Uterus (tissue), 4 donors: ENCODE data around the gene OIP5. TPM values are rescaled to one million over a fixed set of nuclear protein-coding genes. Genes with fewer than 3 reads are reported as not detected.
"Not testable (repeated sequence)": the region's sequence is repeated elsewhere in the genome, so short reads cannot be mapped to it uniquely, and the experiment has no call there.

ENCODE experiments used
- DNase-seq, 2 donors: peaks; one replicate each; pipeline ENCODE4 v3.0.0-alpha.2; 2019 to 2020
- H3K27ac ChIP-seq, 2 donors: fragments of 200-600 bp; sonication (generic); 1 replicate in 1 of 2; 2 replicates in 1 of 2; pipeline ENCODE4 v1.5.1; 2016 to 2018
- H3K27me3 ChIP-seq, 2 donors: fragments of 200-600 bp; sonication (generic); one replicate each; pipeline ENCODE4 v1.5.1; 2018 to 2019; ENCODE audit warnings: control low read depth in 1 of 2
- H3K36me3 ChIP-seq, 2 donors: fragments of 200-600 bp; sonication (generic); one replicate each; pipeline ENCODE4 v1.5.1; 2019; ENCODE audit warnings: control low read depth in 1 of 2
- H3K4me1 ChIP-seq, 2 donors: fragments of 200-600 bp; sonication (generic); one replicate each; pipeline ENCODE4 v1.5.1; 2018 to 2019; ENCODE audit warnings: control low read depth in 1 of 2
- H3K4me3 ChIP-seq, 2 donors: fragments of 200-600 bp; sonication (generic); 1 replicate in 1 of 2; 2 replicates in 1 of 2; pipeline ENCODE4 v1.5.1; 2018 to 2019; ENCODE audit warnings: mild to moderate bottlenecking in 1 of 2
- H3K9me3 ChIP-seq, 2 donors: fragments of 200-600 bp; sonication (generic); one replicate each; pipeline ENCODE4 v1.5.1; 2019; ENCODE audit warnings: control low read depth in 1 of 2
- POLR2A ChIP-seq, 2 donors: fragments of 450-650 bp; IDR thresholded peaks; one replicate each; pipeline ENCODE4 v1.6.1; 2016; ENCODE audit warnings: antibody characterized with exemption in 2 of 2, mild to moderate bottlenecking in 1 of 2, moderate library complexity in 1 of 2
- intact Hi-C: fragments of 100-400 bp; cut with DNase I; formaldehyde crosslinking; loops from one replicate; pipeline ENCODE4 v1.15.1; 2023; ENCODE audit warnings: low total_unique reads
- total RNA-seq, 4 donors: library from RNA; depleted of rRNA in 3 of 4; stranded (reverse); fragments of >200 nt in 3 of 4; gene quantifications; one replicate each; pipeline versions ENCODE4 v1.1.0 to v1.2.4, GENCODE V29; 2014 to 2023
- TF ChIP-seq, protein P1 (sequence below), 4 experiments: fragments of 200-600 bp in 2 of 4; fragments of 450-650 bp in 2 of 4; sonication (generic) in 2 of 4; IDR thresholded peaks; one replicate each; pipeline ENCODE4 v1.5.1; 2016 to 2019; ENCODE audit warnings: antibody characterized with exemption in 4 of 4, mild to moderate bottlenecking in 2 of 4, moderate library complexity in 1 of 4
- donor health status: DM: yes; HTN: yes; CAD: no.

OIP5 gene
- total RNA-seq, 4 donors from 2014 or later, result 11.0 TPM; not detected in 3

DNA sequence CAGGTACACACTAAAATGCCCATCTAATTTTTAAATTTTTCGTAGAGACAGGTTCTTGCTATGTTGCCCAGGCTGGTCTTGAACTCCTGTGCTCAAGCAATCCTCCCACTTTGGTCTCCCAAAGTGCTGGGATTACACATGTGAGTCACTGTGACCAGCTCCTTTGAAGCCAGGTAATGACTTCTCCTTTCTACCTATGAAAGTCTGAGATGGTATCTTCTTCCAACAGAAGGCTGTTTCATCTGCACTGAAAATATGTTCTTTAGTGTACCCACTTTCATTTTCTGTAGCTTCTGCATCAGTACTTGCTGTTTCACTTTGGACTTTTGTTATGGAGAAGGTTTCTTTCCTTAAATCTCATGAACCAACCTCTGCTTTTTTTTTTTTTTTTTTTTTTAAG, 8.8 kb downstream of the OIP5 start:
- H3K9me3 ChIP-seq, result no peaks in the 10 kb centered on the region
- no peak overlapping the region for H3K27ac ChIP-seq
- no peak for TF ChIP-seq POLR2A (IDR thresholded peaks at IDR 0.05)
- TF ChIP-seq, protein P1, sequence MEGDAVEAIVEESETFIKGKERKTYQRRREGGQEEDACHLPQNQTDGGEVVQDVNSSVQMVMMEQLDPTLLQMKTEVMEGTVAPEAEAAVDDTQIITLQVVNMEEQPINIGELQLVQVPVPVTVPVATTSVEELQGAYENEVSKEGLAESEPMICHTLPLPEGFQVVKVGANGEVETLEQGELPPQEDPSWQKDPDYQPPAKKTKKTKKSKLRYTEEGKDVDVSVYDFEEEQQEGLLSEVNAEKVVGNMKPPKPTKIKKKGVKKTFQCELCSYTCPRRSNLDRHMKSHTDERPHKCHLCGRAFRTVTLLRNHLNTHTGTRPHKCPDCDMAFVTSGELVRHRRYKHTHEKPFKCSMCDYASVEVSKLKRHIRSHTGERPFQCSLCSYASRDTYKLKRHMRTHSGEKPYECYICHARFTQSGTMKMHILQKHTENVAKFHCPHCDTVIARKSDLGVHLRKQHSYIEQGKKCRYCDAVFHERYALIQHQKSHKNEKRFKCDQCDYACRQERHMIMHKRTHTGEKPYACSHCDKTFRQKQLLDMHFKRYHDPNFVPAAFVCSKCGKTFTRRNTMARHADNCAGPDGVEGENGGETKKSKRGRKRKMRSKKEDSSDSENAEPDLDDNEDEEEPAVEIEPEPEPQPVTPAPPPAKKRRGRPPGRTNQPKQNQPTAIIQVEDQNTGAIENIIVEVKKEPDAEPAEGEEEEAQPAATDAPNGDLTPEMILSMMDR (IDR thresholded peaks at IDR 0.05), result no peak
- H3K27me3 ChIP-seq, result no peaks in the 10 kb centered on the region
- DNase-seq, result no peak
- intact Hi-C loops, result no loop called here
- H3K4me3 ChIP-seq, result no peak overlapping the region
- no peaks in the 10 kb centered on the region for H3K36me3 ChIP-seq
- H3K4me1 ChIP-seq, result no peaks in the 10 kb centered on the region

DNA sequence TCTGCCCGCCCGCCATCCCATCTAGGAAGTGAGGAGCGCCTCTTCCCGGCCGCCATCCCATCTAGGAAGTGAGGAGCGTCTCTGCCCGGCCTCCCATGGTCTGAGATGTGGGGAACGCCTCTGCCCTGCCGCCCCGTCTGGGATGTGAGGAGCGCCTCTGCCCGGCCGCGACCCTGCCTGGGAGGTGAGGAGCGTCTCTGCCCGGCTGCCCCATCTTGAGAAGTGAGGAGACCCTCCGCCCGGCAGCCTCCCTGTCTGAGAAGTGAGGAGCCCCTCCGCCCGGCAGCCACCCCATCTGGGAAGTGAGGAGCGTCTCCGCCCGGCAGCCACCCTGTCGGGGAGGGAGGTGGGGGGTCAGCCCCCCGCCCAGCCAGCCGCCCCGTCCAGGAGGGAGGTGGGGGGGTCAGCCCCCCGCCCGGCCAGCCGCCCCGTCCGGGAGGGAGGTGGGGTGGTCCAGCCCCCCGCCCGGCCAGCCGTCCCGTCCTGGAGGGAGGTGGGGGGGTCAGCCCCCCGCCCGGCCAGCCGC, 11.5 kb downstream of the OIP5 start:
- H3K36me3 ChIP-seq, H3K27ac ChIP-seq, H3K4me1 ChIP-seq, DNase-seq, intact Hi-C loops, H3K27me3 ChIP-seq, H3K4me3 ChIP-seq, H3K9me3 ChIP-seq: not testable (repeated sequence)

DNA sequence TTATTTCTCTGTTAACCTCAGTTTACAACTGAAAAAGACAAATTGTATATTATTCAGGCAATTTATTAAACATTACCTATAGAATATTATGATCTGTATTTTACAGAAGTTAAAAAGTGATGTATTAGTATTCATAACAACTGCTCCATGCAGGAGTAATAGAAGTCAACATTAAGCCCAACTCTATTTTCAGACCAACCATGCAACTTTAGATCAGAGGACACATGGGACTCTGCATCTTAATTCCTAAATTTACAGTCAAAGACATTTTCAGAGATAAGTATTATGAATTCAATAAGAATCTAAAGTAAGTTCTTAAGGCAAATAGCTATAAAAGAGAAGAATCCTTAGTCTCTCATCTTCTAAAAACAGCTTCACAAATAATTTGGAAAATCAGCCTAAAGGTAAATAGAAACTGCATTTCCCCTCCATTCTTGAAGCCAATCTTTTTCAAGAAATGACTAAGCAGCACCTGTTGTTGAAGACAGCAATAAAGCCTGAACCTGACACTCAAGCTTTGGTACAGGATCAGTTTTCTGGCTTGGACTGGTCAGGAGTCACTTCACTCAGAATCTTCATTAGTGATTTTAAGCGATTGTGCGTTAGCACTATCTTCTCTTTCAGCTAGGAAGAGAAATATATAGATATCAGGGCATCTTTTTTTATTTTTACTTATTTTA, 23.0 kb downstream of the OIP5 start:
- TF ChIP-seq, protein P1 (IDR thresholded peaks at IDR 0.05), result no peak
- TF ChIP-seq POLR2A (IDR thresholded peaks at IDR 0.05), result no peak
- H3K36me3 ChIP-seq, result no peaks in the 10 kb centered on the region
- no peaks in the 10 kb centered on the region for H3K9me3 ChIP-seq
- intact Hi-C loops, result no loop called here
- H3K4me3 ChIP-seq, result no peak overlapping the region
- H3K27ac ChIP-seq, result no peak overlapping the region
- no peaks in the 10 kb centered on the region for H3K27me3 ChIP-seq
- no peaks in the 10 kb centered on the region for H3K4me1 ChIP-seq
- DNase-seq, result no peak

DNA sequence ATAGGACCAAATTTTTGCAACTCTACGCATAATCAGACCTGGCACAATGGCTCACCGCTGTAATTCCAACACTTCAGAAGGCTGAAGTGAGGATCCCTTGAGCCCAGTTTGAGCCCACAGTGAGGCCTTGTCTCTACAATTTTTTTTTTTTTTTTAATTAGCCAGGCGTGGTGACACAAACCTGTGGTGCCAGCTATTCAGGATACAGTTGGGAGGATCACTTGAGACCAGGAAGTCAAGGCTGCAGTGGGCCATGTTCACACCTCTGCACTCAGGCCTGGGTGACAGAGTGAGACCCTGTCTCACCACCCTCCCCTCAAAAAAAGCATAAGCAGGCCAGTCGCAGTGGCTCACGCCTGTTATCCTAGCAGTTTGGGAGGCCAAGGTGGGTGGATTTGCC, 24.7 kb downstream of the OIP5 start:
- Histone ChIP-seq H3K27ac (no peak overlapping the region), H3K9me3 (no peaks in the 10 kb centered on the region), H3K36me3 (no peaks in the 10 kb centered on the region), H3K4me3 (no peak overlapping the region), H3K4me1 (no peaks in the 10 kb centered on the region), H3K27me3 (no peaks in the 10 kb centered on the region)
- DNase-seq, result no peak
- intact Hi-C loops, result no loop called here
- no peak for TF ChIP-seq POLR2A (IDR thresholded peaks at IDR 0.05)
- TF ChIP-seq, protein P1 (IDR thresholded peaks at IDR 0.05), result no peak

DNA sequence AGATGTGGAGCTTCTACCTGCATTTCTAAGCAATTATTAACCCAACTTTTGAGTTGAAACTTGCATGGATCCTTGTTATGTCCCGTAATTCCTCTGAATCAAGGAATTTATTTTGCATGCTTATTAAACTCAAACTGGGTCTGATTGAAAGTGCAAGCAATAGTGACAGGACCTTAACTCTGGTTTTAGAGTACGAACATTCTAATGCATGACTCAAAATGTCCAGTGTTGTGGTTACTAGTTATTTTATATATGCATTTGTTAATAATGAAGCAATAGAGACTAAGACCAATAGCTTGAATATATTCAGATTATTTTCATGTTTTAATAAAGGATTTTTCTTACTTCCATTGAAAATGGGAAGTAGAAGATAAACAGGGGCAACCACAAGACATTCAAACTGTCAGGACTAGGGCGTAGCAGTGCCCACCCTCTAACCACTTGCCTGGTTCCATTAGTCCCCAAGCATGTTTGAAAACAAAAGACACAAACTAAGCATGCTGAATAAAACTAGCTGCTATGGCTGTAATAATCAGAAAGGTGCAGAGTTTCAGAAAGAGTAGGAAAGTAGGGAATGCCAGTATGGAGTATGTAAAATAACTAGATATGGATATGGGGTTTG, 28.1 kb downstream of the OIP5 start:
- Histone ChIP-seq H3K9me3 (no peaks in the 10 kb centered on the region), H3K4me3 (no peak overlapping the region), H3K27ac (no peak overlapping the region), H3K36me3 (no peaks in the 10 kb centered on the region), H3K4me1 (no peaks in the 10 kb centered on the region), H3K27me3 (no peaks in the 10 kb centered on the region)
- TF ChIP-seq POLR2A (IDR thresholded peaks at IDR 0.05), result no peak
- TF ChIP-seq, protein P1 (IDR thresholded peaks at IDR 0.05), result no peak
- intact Hi-C loops, result no loop called here
- no peak for DNase-seq
